ENCODE results near the gene MRPS27.

The MRPS27 gene

DNA sequence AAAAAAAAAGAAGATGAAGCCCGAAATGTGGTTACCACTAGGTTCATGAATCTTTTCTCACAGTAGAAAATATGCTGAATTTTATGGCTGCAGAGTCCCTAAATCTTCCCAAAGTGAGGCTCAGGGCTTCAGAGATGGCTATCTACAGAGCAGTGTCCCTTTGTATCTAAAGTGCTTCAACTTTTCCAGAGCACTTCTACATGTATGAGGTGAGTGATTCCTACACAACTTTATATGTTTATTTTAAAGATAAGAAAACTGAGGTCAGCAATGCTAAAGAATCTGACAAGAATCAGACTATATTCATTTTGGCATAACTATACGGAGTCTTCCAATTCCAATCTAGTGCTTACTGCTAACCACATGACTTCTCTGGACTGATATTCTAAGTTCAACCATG lies 53.2 kb downstream of the MRPS27 start:
- DNase-seq (ENCODE audit: low read depth in 3 of 3, low spot score in 1 of 3), result no peak

DNA sequence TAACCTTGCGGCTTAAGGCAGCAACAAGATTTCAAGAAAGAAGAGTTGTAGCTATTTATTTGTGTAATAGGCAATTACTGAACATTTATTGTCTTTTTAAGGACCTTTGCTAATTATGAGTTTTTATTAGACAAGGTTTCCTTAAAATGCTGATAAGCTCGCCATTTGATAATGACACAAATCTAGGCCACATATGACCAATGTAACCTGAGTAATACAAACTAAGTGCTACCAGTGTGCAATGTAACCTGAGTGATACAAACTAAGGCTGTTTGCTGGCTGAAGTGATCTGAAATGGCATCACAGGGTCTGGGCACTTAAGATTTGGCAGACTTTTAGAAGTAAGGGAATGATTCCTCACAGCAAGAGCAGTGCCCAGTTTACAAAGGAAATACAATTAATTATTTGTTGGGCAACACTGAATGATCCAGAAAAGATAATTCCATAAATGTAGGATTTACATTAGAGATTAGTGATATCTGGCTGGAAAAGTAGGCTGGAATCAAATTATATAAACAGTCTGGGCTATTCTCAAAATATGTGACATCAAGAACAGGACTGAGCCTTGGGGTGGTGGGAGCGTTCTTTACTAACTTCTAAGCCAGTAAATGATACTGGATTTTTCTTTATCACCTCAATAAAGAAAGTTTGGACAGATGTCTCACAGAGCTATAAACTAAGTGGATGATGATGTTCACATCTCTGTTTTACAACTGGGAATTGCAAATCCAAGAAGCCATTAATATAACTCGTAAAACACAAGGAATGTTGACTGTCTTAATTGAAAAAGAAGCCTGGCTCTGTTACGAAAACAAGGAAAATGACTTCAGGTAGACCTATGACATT lies 54.8 kb downstream of the MRPS27 start:
- no peak for DNase-seq (ENCODE audit: low read depth in 3 of 3, low spot score in 1 of 3)

DNA sequence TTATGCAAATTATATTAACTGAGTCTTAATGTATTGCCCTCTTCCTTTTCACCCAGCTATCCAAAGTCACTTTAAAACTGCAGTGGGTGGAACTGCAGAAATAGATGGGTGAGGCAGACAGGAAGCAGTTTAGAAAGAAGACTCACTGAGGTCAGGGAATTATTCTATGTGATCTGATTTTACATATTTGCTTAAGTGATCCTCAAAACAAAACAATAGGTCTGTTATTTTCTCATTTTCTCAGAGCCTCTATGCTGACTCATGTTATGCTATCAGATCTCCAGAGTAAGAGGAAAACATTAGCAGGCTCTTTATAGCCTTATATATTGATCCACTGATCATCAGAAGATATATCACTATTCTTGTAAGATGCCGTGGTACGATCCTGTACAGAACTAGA lies 63.5 kb downstream of the MRPS27 start:
- DNase-seq (ENCODE audit: low read depth in 3 of 3, low spot score in 1 of 3), result no peak

DNA sequence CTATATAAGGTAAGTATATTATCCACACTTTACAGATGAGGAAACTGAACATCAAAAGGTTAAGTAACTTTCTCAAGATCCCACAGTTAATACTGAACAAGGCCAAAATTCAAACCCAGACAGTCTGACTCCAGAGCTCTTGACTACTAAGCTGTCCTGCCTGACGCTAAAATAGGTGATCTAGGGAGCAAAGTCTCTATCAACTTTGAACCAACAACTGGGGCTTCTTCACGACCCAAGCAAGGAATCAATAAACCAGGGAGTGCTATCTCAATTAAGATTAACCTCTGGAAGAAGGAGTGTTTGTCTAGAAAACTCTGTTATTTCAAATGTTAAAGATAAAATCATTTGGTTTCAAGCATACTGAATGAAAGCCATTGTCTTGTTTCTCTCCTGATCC lies 64.4 kb downstream of the MRPS27 start:
- no peak for DNase-seq (ENCODE audit: low read depth in 3 of 3, low spot score in 1 of 3)

DNA sequence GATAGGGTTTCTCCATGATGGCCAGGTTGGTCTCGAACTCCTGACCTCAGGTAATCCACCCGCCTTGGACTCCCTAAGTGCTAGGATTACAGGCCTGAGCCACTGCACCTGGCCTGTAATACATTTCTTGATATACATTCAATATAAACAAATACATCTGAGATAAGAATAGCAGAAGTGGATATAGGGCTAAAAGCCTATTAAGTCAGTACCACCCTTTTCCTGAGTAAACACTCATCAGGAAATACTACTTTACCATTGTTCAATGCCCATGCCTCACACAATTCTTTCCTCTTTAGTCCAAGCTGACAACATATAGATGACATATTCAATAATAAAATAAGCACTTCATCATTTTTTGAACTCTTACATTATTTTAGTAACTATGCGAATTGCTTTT lies 64.8 kb downstream of the MRPS27 start:
- DNase-seq (ENCODE audit: low read depth in 3 of 3, low spot score in 1 of 3), result no peak

DNA sequence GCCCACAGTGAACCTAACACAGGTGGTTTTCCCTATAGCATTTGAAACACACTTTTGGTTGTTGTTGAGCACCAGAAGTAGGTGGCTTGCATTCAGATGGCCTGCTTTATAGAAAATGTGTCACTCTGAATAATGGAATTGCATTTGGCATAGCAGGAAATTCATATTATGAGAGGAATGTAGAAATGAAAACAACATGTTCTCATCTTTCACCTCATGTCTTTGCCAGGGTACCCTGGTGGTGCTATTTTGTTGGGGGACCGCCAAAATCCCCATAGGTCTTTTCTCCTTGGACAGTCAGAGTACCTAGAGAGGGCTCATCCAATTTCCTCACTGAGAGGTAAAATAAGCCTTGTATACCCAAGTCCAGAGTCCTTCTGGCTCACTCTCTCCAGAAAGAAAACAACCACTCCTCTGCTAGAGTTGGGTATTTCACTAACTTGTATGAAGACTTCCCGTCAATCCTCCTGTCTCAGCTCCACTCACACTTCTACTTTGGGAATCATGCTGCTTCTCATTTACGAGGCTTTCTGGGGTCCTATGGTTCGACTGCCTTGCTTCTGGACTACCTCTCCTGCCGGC lies 67.4 kb downstream of the MRPS27 start:
- no peak for DNase-seq (ENCODE audit: low read depth in 3 of 3, low spot score in 1 of 3)

DNA sequence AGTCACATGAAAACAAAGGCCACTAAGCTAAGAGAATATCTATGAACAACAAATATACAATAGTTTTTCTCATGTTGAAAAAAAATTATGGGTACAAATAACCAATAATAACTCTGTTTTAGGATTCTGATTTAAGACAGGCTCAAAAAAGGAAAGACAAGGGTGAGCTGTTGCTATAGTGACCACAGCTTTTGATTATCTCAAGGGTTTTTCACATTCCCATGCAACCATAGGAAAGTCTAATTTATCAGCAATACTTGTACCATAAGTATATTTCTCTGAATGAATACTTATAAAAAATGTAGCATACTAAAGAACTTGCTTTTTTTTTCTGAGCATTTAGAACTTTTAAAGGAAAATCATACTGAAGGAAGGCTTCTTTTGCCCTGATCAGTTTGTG lies 68.0 kb downstream of the MRPS27 start:
- DNase-seq (ENCODE audit: low read depth in 3 of 3, low spot score in 1 of 3), result no peak

DNA sequence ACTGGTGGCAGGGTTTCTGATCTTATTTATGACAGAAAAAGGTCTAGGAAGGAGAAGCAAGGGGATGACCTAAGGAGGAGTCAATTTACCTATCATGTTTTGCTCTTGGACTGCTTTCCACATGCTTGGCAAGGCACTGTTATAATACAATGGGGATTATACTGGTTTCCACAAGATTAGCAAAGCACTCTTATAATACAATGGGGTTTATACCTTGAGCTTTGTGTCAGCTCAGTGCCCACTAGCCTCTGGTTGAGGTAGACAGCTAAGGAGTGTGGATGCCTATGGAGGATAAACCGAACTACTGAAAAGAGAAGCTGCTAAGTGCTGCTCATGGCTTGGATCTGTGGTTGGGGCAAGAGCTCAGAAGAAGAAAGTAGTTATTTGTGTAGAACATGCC lies 68.7 kb downstream of the MRPS27 start:
- DNase-seq (ENCODE audit: low read depth in 3 of 3, low spot score in 1 of 3), result no peak

DNA sequence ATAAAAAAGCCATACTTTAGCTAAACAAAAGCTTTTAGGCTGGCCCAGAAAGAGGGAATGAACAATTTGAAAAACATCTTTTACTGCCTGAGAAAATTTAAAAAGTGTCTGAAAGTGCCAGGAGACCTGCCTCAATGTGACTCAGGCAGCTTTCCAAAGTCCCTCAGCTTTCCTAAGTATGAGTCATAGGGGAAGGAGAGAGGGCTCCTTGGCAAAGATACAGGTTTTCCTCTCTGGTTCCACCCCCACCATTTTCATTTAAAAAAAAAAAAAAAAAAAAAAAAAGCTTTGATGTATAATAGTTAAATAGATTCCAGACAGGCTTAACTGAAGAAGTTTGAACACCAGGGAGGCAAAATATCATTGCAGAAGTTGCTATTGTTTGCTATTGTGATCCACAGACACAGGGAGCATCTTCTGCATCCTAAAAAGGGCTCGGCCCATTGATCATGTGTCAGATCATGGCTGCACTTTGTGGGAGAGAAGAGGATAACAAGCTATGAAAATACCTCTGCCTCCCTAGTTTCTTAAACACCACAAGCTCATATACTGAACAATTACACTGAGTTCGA lies 71.5 kb downstream of the MRPS27 start:
- no peak for DNase-seq (ENCODE audit: low read depth in 3 of 3, low spot score in 1 of 3)

DNA sequence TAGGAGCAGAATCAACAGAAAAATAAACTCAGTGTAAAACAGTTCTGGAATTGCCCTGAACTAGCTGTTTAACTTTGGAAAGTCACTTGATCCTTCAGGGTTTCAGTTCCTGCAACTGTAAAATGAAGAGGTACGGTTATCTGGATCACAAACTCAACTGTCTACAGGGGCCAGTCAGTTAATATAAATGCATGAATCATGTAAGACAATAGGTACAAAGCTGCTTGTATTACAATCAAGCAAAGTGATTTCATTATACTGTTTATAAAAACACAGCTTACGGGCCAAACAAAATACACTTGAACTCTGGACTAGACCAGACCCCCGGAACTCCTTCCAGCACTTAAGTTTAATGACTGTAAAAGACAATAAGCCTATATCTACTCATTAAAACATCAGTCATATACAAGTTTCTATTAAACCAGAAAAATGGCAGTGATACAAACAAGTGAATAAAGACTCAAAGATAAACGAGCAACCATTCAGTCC lies 73.0 kb downstream of the MRPS27 start:
- DNase-seq (ENCODE audit: low read depth in 3 of 3, low spot score in 1 of 3), result no peak

DNA sequence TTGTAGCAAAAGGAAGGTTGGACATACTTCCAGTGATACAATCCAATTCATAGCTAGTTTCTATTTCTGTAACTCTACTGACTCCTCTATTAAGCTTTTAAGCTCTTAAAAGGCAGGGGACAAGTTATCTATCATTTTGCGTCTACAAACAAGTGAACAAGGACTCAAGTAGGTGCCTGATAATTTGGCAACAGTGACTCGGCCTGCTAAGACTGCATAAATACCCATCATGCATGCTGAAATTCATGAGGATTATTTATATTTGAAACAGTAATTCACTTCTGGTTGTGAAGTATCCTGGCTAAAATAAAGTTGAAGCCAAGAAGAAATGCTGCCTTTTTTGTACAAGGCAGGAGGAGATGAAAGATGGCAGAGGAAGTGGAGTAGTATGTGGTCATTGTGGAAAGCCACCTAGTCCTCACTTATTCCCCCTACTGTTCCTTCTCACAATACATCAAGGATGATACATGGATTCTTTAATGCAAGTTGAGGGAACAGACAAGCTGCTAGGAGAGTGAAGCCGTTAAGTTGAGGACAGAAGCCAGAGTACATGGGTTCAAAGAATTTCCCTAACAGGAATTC lies 74.0 kb downstream of the MRPS27 start:
- DNase-seq (ENCODE audit: low read depth in 3 of 3, low spot score in 1 of 3), result no peak

DNA sequence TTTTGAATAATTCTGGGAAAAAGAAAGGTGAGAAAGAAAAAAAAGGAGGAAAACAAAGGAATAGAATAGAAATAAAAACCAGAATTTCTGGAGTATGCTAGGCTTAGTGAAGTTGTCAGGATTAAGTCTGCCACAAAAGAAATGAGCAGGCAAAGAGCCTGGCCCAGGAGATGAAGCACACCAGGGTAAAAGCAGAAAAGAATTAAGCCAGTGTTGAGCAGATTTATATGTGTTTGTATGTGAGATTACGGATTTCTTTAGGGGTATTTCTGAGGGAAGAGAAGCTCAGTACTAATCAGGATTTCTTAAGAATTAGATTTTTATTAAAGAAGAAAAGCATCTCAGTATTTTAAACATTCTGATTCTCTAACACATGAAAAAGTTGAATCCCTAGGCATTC lies 74.5 kb downstream of the MRPS27 start:
- DNase-seq (ENCODE audit: low read depth in 3 of 3, low spot score in 1 of 3), result no peak

DNA sequence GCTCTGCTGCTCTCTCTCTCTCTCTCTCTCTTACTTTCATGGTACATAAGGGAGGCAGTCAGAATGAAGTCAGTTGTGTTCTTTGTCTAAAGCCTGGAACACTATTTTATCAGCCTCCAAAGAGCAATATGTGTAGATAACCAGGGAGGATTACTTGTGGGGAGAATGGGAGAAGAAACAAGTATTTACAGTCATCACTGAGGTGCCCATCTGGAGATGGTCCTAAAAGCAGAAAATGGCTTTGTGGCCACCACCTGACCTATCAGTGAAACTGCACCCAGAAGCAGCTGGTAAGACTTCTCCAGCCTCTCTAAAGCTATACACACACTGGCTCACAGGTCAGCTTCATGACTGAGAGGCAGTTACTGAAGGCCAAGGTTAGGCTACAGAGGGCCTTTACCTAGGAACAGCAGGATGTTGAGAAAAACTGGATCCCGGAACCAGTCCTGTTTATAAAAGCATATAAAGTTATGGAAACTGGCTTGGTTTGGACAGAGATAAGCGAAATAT lies 75.1 kb downstream of the MRPS27 start:
- DNase-seq (ENCODE audit: low read depth in 3 of 3, low spot score in 1 of 3), result no peak

DNA sequence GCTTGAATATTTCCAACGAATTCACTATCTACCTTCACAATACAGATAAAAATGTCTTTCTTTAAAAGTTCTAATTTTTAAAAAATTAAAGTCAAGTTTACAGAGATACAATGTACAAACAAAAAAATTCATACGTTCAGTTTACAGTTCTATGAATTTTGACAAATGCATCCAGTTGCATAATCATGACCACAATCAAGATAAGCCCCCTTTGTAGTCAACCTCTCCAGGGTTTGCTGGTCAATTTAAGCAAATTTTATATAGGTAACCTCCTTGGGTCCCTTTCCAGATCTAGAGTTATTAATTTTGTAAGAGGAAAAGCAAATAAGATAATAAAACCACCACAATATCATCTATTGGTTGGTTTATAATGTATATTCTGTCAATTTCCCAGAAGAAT lies 76.3 kb downstream of the MRPS27 start:
- no peak for DNase-seq (ENCODE audit: low read depth in 3 of 3, low spot score in 1 of 3)

DNA sequence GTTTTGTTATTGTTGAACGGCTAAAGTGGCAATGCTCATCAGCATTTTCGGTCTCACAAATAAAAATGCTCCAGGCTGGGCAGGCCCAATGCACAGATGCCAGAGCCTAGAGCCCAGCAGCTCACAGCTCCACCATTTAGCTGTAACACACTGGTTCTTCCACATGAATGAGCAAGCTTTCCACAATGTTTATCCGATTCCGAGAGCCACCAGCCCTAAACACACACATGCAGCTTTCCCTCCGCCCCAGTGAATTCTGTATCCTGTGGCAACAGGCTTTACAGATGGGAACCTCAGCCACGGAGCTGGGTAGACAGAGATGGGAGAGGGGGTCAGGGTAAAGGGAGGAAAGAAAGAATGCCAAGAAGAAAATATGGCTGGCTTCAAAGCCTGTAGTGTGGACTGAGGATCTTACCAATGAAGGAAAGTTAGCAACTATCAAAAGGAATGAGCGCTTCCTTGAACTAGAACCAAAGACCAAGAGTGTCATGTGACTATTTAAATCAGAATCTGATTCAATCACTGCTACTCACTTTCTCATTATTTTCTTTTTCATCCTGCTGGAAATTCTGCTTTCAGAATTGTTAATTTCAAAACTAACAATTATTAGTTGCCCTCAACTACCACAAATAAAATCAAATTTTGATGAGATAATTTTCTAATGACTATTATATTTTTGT lies 77.1 kb downstream of the MRPS27 start:
- no peak for DNase-seq (ENCODE audit: low read depth in 3 of 3, low spot score in 1 of 3)

DNA sequence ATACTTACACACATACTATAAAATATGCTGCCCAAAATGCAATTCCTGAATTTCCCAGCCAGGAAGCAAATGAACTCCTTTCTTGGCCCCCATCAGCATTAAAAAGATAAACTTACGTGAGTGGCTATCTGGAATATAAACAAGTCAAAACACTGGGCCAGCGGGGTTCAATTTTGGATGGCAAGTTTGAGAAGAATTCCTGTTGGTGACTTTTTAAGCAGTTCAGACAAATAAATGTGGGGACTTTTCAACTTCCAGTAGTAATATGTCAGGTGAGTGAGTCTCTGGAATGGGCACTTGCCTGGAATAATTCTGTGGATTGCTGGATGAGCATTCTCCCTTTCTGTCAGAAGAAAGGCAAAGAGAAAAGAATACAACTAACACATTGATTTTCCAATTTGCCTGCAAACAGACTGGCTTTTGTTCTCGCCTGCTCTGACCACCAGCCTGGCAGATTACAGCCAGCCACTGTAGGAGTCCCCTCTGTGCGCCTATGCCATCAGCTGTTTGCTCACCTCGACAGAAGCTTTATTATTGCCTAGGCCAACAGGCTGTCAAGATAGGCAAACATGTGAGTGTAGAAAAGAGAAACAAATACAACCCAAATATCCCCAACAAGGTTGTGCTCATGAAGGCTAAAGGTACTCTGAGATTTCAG lies 78.6 kb downstream of the MRPS27 start:
- no peak for DNase-seq (ENCODE audit: low read depth in 3 of 3, low spot score in 1 of 3)

DNA sequence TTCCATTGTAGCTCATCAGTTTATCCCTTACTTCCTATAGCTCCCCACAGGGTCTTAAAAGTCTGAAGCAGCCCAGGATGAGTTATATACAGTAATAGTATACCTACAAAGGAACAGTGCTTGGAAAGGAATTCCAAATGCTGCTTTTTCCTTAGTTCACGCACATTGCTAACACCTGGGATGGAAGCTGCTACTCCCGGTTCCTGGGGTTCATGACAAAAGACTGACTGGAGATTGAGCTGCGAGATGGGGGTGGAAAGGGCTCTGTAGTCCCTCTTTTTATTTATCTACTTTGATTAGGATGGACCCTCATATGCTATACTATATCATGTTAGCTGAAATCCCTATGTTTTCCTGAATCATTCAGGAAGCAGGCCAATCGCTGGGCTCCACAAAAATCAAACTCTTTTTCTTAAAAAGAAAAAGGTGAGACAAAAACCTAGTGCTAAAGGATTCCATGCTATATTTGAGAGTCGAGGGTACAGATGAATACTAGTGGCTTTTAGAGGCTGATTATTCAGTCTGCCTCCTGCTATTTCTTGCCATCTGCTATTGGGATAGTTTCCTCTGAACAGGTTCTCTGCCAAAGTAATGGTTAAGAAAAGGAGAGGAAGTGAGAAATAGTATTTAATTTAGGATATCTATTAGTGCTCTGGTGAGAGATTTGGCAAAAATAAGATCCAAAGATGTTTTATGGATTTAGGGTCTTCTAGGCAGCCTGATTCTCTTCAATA lies 81.2 kb downstream of the MRPS27 start:
- DNase-seq (ENCODE audit: low read depth in 3 of 3, low spot score in 1 of 3), result no peak

DNA sequence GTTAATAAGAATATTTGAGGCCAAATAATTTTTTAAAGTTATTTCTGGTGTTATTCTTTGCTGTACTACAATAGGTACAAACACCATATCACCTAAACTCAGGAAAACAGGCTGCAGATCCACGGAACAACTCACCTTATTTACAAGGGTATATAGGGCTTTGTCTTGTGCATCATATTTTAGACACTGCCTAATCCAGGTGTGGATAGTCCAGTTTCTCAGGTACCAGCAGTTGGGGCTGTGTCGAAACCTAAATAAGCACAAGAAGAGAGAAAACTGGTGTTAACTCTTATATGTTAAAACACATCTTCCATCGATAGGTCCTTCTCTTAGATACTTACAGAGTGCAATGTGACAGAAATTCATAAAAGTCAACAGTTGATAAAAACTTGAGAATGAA lies 82.2 kb downstream of the MRPS27 start:
- DNase-seq (ENCODE audit: low read depth in 3 of 3, low spot score in 1 of 3), result no peak

DNA sequence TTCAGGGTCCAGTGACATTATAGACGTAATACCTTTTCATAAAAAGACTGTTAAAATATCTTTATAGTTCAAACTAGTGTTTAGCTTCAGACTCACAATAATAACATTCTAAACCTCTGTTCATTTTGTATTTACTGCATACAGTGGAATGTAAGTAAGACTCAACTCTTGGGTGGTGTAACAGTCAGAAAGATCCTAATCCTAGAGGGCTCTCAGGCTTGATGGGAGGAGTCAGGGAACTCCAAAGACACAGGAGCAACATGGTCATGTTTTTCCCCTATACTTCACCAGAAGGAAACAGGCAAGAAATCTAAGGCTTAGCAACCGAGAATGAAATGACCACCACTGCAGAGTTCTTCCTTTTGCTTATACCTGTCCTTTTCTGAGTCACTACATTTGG lies 82.6 kb downstream of the MRPS27 start:
- DNase-seq (ENCODE audit: low read depth in 3 of 3, low spot score in 1 of 3), result no peak

DNA sequence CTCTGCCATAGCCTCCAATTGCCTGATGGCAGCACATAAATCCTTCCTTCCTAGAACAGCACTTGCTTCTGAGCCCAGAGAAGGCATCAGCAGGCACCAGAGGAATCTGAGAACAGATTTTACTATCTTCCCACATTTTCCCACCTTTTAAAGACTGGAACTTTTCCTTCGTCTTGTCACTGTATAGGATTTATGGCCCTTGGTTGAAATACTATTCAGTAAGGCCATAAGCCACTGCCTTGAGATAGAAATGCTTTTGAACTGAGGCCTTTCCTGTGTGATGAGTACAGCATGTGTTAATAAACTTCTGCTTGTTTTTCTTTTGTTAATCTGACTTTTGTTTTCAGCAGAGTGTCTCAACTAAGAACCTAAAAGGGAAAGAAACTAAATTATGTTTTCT lies 84.3 kb downstream of the MRPS27 start:
- DNase-seq (ENCODE audit: low read depth in 3 of 3, low spot score in 1 of 3), result no peak
